Mammary epithelial cell (primary cell): ENCODE results near the gene CEP19.

Experiments
- CTCF ChIP-seq, 2 donors: IDR thresholded peaks in 1 of 2; conservative IDR thresholded peaks in 1 of 2; 2 replicates each; pipeline ENCODE4 v1.5.1; 2011 to 2012; ENCODE audit warnings: inconsistent platforms in 2 of 2, low read length in 2 of 2, mild to moderate bottlenecking in 2 of 2, control low read depth in 1 of 2, low read depth in 1 of 2; ENCODE audit not compliant: insufficient read depth in 1 of 2; ENCODE audit errors: extremely low read depth in 1 of 2
- EZH2 ChIP-seq: IDR thresholded peaks from 2 replicates; pipeline ENCODE4 v1.6.1; 2012; ENCODE audit warnings: low read length, inconsistent platforms, borderline replicate concordance

DNA sequence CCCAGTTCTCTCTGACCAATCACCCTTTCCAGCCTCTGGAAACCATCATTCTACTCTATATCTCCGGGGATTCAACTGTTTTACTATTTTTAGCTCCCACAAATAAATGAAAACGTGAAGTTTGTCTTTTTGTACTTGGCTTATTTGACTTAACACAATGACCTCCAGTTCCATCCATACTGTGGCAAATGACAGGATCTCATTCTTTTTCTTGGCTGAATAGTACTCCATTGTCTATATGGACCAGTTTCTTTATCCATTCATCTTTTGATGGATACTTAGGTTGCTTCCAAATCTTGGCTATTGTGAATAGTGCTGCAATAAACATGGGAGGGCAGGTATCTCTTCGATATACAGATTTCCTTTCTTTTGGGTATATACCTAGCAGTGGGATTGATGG lies 38.4 kb downstream of the CEP19 start:
- TF ChIP-seq CTCF (conservative IDR thresholded peaks at IDR 0.05 in 1 of 2, IDR thresholded peaks at IDR 0.05 in 1 of 2; ENCODE audit: extremely low read depth in 1 of 2, insufficient read depth in 1 of 2, low read depth in 1 of 2, low read length in 2 of 2) (no peak), EZH2 (no peak)
